Left colon (tissue), 2 donors: ENCODE results near the gene SEMA3D. TPM values are rescaled to one million over a fixed set of nuclear protein-coding genes. Genes with fewer than 3 reads are reported as not detected.

Experiments
- ATAC-seq: fragments of 200-7000 bp; cut with Tn5 transposase; one replicate; pipeline ENCODE4 v1.9.1; 2020; ENCODE audit warnings: mild to moderate bottlenecking, moderate library complexity
- DNase-seq, 2 donors: peaks; one replicate each; pipeline ENCODE4 v3.0.0-alpha.2; 2020
- intact Hi-C, 2 donors: fragments of 100-400 bp; cut with DNase I in 1 of 2; cut with micrococcal nuclease in 1 of 2; formaldehyde crosslinking; loops; one replicate each; pipeline versions ENCODE4 v1.11.2 to v1.14.0; 2022; cut with DNase I, micrococcal nuclease
- total RNA-seq, 2 donors: library from RNA; stranded (reverse); fragmentation: NEBNext Ultra II Directional; extraction: Animal tissue kit (Norgen Biotek cat#: 25700); gene quantifications; one replicate each; pipeline ENCODE4 v1.2.1, GENCODE V29; 2021
- donor health status: DM: no; HTN: no; CAD: no.
- donor health status: DM: yes; HTN: yes; CAD: no.

SEMA3D gene
- total RNA-seq, 2 donors from 2014 or later = 2.0 to 2.6 TPM

DNA sequence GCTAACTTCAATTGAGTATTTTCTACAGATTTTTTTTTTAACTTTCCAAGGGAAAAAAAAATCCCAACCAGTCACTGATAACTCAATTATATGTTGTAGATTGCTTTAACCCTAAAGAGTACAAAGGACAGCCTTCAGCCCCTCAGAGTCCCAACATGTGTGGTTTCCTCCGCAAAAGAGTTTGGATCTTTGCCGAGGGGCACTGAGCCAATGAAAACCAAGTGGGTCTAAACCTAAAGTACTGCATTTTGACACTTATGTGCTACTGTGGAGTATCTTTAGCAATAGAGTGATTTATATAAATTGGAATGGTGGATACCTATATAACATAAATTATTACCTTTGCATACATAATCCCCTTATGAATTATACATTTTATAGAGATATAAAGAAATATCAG is 91.5 kb downstream of the SEMA3D start:
- DNase-seq = no peak

DNA sequence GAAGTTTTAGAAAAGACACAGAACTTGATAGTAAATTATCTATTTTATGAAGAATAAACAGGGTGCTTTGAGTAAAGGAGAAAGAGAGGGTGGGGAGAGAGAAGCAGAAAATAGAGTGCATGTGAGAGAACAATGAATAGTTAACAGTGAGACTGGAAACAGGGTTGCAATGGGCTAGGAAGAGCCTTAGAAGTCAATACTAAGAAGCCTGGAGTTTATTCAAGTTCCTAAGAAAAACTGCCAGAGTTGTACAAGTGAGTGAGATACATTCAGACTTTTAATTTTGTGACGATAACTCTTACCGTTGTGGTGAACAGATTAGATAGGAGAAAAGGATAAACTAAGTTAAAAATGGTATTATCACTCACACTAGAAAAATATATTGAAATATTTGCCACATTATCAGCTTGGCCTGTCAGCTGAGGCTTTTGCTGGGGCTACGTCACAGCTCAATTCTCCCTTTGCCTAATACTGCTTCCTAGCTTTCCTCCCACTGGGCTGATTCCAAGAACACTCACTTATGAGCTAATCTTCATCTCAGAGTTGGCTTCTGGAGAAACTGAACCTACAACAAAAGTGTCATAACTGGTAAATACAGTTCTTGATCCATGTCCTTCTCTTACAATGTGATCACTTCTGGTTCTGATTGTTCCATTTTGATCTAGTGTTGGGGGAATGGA is 92.7 kb downstream of the SEMA3D start:
- ATAC-seq (no peak), DNase-seq (no peak)
- intact Hi-C loops = no loop called here

More for the DNA sequence above, 91.5 kb downstream of the SEMA3D start:
- no peak for ATAC-seq
- intact Hi-C loops = no loop called here

DNA sequence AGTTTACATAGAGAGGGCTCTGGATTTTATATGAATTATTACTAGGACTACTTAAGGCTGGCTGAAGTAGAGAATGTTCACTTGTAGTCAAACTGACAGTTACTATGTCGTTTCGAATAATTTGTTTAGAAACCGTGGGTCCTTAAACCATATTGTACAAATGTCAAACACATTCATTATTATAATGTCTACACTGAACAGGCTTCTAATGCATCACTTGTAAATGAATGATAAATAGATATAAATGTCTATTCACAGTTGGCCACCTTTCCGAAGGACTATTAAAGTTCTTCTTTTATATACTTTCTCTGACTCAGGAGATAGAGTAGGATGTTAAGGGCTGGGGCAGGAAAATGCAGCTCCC is 95.3 kb downstream of the SEMA3D start:
- DNase-seq (no peak), ATAC-seq (no peak)
- intact Hi-C loops = no loop called here

DNA sequence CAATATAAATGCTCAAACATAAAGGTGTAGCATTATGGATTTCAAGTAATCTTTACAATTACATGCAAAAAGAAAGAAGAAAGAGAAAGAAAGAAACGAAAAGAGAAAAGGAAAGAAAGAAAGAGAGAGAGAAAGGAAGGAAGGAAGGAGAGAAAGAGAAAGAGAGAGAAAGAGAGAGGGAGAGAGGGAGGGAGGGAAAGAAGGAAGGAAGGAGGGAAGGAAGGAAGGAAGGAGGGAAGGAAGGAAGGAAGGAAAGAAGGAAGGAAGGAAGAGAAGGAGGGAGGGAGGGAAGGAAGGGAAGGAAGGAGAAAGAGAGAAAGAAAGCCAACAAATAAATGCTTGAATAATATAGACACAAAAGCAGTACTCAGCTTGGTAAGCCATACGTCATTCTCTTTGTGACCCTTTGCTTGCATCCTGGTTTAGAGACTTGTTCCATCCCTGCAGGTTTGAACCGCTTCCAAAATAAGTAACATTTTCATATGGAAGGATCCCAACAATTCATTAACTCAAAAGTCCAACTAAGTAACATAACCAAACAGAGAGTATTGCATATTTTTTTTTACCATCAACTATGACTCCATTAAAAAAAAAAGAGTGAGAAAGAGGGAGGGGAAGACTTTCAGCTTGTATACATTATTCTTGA is 95.8 kb downstream of the SEMA3D start:
- DNase-seq (no peak), ATAC-seq (no peak)
- intact Hi-C loops = no loop called here

DNA sequence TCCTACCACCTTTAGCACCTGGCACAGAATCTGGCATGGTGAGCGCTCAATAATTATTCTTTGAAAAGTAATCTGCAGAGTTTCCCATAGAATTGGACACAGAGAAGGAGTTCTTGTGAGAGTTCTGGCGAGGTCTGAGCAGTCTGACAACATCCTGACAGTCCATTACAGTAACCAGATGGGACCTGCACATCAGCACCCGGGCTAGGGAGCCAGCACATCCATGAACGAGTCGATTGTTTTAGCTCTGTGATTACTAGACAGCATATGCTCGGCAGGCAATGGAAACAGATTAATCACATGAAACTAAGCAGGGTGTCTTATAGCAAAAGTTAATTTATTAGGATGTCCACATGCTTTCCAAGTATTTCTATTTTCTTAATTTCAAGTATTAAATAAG is 96.7 kb downstream of the SEMA3D start:
- DNase-seq = peak in 1 of 2 donors; percentile 20

DNA sequence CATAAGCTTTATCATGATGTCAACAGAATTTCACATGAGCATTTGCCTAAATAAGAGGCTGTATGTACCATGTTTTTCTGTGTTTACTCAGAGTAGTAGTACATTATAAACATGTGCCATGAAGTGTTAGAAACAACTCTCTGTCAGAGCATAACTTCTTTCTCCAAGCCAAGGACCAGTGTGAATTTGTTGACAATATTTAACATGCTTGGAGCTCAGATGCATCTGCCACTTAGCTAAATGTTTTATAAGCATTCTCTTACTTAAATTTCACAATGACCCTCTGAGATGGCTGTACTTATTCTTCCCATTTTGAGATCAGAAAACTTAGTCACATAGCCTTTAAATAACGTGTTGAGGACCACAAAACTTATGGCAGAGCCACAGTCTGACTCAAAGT is 105.0 kb downstream of the SEMA3D start:
- no peak for ATAC-seq
- DNase-seq = no peak
- intact Hi-C loops = no loop called here

More for the DNA sequence above, 96.7 kb downstream of the SEMA3D start:
- ATAC-seq = no peak
- intact Hi-C loops = no loop called here

DNA sequence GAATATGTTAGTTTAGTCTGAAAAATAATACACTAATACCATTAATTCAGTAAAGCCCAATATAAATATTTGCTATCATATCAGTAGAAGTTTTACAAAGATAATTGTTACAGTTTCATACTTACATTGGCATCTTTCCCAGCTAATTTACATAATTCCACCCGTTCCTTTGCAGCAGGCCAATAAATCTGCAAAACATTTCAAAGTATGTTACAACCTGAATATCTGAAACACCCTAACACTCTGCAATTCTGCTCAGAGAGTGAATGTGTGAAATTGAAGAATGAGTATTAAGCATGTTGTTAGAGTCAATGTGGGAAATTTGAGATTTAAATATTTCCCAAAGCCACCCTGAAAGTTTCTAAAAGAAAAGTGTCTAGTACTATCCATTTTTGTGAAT is 105.5 kb downstream of the SEMA3D start:
- intact Hi-C loops = no loop called here
- DNase-seq (no peak), ATAC-seq (no peak)

DNA sequence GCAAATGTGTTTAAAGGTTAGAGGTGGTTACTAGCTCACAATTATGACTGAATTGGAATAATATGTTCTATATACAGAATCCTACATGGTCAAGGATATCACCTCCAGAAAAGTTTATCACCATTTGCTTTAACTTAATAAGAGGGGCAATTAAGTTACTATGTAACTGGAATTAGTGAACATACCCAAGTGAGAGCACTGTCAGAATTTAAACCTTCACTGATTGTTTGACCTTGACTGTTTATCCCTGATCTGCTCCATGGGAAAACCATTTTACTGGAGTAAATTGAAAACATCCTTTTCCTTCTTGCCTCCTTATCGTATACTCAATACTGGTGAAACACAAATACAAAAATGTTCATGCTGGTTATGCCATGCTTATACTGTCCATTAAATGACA is 107.4 kb downstream of the SEMA3D start:
- ATAC-seq = no peak
- intact Hi-C loops = no loop called here

DNA sequence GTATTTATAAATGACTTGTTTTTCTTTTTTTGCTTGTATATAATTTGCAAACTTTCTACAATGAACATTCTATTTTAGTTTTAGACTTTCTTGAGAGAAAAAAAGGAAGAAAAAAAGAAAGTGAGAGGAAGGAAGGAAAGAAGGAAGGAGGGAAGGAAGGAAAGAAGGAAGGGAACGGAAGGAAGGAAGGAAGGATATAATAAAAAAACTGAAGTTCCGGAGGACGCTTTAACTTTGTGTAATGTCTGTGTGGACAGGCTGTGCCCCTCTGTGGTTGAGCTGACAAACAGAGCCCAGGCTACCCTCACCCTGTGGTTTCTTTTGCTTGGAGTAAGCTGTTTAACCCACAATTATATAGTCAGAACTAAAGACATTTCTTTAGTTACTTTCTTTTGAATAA is 108.7 kb downstream of the SEMA3D start:
- DNase-seq = no peak
- intact Hi-C loops = no loop called here
- no peak for ATAC-seq

More for the DNA sequence above, 107.4 kb downstream of the SEMA3D start:
- DNase-seq = no peak

DNA sequence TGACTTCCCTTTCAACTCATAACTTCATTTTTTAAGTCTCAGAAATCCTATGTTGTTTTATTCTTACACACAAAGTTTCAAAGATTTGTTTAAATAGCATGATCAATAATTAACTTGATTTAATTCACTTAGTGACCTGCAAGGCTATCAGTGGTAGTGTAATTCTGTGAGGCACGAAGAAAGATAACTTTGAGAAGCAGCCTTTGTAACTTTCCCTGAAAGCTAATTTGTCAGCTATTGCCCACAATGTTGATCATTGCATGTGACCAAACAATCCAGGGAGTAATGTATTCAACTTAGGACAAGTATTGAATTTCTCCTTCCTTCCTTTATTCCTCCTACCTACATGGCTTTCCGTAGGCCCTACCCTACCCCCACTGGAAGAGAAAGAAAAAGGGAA is 111.0 kb downstream of the SEMA3D start:
- ATAC-seq = no peak
- intact Hi-C loops = no loop called here
- DNase-seq = no peak

DNA sequence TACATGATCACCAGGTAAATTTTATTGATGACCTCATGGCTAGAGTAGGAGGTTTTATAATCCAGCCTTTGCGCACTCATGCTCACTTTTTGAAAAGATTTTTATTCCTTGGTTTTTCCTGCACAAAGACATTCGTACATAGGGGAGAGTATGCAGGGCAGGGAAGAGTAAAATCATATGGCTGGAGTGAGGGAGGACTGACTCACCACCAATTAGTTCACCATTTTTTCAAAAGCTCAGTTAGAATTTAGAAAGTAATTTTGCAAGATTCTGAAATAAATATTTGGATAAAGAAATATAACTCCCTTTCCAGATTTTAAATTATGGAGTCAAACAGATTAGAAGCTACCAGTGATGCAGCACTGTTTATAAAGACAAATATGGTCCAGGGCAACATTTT is 111.9 kb downstream of the SEMA3D start:
- ATAC-seq (no peak), DNase-seq (no peak)
- intact Hi-C loops = no loop called here

DNA sequence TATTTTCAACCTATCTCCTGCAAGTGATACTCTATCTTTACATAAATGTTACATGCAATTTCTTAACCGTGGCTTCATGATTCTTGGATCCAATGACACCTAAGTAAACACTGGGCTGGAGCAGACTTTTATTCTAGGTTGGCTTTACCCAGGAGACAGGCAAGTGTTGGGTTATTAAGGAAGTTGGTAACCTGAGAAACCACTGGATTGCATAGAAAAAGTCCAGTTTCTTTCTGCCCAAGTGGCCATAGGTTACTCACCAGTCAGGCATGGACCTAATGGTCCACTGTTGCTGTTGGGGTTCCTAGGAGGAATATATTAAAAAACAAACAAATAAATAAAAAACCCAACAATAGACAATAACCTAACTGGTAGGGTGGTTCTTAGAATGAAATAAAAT is 112.8 kb downstream of the SEMA3D start:
- intact Hi-C loops = no loop called here
- ATAC-seq = no peak

DNA sequence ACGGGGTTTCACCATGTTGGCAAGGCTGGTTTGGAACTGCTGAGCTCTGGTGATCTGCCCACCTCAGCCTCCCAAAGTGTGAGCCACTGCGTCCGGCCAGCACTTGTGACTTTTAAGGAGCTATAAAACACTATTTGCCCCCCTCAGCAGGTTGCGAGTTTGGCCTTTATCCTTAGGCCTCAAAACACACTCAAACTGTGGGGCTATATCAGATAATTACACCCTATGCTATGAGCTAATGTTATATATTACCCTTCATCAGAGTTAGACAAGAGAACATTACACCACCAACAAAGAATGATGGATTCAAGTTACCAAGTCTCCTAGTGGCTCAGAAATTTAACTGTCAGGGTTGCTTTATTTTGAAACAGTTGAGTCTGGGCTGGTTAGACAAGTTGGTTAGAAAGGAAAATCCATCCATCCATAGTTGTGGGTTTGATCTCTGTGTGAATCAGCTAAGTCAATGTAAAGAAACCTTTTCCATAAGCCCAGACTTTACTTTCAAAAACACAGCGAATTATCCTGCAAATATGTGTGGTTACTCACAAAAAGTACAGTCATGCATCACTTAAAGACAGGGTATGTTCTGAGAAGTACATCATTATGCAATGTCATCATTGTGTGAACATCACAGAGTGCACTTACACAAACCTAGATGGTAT is 115.8 kb downstream of the SEMA3D start:
- intact Hi-C loops = no loop called here
- DNase-seq = no peak
- no peak for ATAC-seq

More for the DNA sequence above, 112.8 kb downstream of the SEMA3D start:
- no peak for DNase-seq

DNA sequence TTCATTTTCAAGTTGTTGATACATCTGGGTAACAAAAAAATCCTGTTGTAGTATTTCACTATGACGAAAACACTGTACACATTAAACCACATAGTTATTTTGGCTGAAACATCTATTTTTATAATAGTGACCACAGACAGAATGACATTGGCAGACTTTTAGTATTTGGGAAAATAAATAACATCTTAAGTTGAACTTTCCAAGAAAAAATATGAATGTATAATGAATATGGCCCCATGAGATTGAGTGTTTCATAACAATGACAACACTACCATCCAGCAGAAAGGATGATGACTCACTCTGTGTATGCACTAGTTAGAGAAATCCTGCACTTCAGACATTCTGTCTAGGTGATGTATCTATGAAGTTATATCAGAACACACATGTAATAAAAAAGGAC is 118.1 kb downstream of the SEMA3D start:
- no peak for DNase-seq
- no peak for ATAC-seq
- intact Hi-C loops = no loop called here

DNA sequence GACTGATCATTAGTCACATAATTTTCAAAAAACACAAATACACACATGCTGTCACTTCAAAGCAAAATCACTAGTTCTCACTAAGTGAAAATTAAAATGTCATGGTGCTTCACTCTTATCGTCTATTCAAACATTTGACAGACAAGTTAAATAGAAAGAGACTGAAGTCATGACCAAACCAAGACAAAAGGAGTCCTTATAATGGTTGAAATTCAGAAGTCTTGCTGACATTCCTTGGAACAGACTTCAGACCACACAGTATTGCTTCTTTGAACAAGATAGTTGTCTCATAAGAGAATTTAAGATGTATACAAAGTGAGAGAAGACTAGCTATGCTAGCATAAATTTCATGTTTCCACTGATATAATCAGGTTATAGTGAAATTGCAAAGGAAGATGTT is 119.5 kb downstream of the SEMA3D start:
- intact Hi-C loops = no loop called here
- ATAC-seq (no peak), DNase-seq (no peak)

DNA sequence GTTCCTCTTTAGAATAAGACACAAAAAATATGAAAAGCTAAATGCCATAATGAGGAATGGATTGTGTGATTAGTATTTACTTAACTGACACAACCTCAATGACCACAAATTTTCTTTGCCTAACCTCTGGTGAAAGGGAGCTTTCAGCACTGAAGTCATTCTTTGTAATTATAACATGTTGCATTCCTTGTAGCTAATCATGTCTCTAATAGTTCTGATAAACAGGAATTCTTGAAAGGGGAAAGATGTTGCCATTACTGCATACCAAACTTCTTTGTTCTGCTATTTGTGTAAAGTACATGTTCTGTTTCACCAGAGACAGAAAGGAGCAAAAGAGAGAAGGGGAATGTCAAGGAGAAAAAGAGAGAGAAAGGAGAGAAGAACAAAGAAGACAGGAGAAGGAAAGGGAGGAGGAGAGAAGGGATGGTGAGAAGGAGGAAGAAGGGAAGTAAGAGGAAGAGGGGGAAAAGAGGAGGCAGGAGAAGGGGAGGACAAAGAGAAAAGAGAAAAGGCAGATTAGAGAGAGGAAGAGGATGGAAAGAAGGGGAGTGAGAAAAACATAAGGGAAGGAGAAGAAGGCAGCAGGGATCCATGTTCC is 120.9 kb downstream of the SEMA3D start:
- intact Hi-C loops = no loop called here

DNA sequence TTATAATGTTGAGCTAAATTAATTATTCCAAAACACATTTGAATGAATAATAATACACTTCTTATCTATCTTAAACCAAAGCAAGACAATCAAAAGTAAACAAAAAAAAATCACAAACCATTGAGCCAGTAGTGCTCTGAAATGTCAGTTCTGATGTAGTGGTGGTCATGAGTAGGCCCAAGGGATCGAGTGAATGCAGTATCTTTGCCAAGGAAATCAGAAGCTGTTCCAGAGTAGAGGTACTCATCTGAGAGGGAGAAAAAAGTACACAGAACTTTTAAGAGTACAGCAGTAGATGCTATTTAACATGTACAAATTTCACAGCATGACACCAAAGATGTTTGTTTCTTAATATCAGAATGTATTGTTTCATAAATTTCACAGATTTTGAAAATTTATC is 121.5 kb downstream of the SEMA3D start:
- ATAC-seq (no peak), DNase-seq (no peak)
- intact Hi-C loops = no loop called here

More for the DNA sequence above, 120.9 kb downstream of the SEMA3D start:
- ATAC-seq (no peak), DNase-seq (no peak)

DNA sequence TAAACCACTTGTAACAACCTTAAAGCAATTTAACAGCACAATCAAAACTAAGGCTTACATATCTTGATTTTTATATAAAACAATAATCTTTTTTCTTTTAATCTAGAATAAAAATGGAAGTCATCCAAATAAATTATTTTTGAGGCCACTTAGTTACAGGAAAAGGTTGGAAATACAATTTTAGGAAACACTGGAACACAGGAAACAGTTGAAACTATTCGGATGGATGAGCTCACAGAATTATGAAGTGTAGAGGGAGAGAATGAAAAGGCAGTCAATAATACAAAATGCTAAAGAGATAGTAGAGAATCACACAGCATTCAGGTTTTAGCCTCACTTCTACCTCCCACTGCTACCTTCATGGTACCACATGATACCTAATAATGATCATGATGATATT is 124.2 kb downstream of the SEMA3D start:
- intact Hi-C loops = no loop called here
- no peak for DNase-seq
- ATAC-seq = no peak

DNA sequence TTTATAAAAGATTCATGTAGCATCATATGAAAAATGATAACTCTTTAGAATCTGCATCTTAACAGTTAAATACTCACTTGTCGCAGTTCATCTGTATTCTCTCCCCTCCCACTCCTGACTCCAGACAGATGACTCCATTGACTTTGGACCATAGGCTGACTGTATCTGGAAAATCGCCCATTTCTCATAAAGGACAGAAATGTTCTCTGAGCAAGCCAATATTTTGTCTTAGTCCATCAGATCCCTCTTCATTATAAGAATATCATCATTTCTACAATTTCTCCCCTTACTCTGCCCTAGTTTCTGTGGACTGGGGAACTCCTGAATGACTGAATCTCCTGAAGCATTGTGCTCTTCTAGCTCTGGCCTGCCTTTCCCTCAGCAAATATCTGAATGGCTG is 125.4 kb downstream of the SEMA3D start:
- intact Hi-C loops = no loop called here
- ATAC-seq (no peak), DNase-seq (no peak)

DNA sequence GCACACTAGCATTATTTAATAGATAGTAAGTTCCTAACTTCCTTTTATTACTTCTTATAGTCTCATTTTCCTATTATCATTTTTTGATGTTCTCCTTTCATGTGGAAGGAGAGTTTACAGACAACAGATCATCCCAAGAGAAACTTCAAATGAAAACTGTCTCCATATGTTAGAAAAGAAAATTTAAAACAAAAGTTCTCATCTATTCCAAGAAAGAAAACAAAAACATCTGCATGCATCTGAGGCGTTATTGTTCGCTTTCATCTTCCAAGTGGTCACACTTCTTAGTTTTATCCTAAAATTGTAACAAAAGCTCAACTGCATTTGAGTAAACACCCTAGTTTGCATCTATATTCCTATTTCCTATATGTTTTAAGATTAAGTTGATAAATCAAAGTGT is 126.2 kb downstream of the SEMA3D start:
- no peak for ATAC-seq
- intact Hi-C loops = no loop called here
- no peak for DNase-seq
